ENCODE data around the gene ANKLE2. TPM values are rescaled to one million over a fixed set of nuclear protein-coding genes. Genes with fewer than 3 reads are reported as not detected.
"Not testable (repeated sequence)": the region's sequence is repeated elsewhere in the genome, so short reads cannot be mapped to it uniquely, and the experiment has no call there.

Gene ANKLE2
- total RNA-seq, 1 experiment from 2014 or later = 39.4 TPM

DNA sequence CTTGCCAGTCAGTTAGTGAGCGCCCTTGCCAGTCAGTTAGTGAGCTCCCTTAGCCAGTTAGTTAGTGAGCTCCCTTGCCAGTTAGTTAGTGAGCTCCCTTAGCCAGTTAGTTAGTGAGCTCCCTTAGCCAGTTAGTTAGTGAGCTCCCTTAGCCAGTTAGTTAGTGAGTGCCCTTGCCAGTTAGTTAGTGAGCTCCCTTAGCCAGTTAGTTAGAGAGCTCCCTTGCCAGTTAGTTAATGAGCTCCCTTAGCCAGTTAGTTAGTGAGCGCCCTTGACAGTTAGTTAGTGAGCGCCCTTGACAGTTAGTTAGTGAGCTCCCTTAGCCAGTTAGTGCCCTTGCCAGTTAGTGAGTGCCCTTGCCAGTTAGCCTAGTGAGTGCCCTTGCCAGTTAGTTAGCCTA, 66.7 kb downstream of the ANKLE2 start:
- not testable (repeated sequence) for DNase-seq (ENCODE audit: extremely low read depth, low read depth)

DNA sequence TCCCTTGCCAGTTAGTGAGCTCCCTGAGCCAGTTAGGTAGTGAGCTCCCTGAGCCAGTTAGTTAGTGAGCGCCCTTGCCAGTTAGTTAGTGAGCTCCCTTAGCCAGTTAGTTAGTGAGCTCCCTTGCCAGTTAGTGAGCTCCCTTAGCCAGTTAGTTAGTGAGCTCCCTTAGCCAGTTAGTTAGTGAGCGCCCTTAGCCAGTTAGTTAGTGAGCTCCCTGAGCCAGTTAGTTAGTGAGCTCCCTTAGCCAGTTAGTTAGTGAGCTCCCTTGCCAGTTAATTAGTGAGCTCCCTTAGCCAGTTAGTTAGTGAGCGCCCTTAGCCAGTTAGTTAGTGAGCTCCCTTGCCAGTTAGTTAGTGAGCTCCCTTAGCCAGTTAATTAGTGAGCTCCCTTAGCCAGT, 69.6 kb downstream of the ANKLE2 start:
- not testable (repeated sequence) for DNase-seq (ENCODE audit: extremely low read depth, low read depth)

DNA sequence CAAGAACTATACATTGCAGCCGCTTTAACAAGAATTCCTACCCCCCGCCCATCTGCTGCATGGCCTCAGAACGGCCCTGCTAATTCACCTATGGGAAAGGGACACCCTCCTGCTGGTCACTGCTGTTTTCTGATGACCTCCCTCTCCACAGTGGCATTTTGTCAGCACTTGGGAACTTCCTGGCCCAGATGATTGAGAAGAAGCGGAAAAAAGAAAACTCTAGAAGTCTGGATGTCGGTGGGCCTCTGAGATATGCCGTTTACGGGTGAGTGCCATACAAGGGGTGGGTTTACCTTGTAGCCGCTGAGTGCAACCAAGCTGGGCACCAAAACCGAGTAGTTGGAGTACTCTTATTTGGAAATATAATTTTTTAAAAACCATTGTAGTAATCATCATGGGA, 71.5 kb downstream of the ANKLE2 start:
- DNase-seq (ENCODE audit: extremely low read depth, low read depth) = no peak

DNA sequence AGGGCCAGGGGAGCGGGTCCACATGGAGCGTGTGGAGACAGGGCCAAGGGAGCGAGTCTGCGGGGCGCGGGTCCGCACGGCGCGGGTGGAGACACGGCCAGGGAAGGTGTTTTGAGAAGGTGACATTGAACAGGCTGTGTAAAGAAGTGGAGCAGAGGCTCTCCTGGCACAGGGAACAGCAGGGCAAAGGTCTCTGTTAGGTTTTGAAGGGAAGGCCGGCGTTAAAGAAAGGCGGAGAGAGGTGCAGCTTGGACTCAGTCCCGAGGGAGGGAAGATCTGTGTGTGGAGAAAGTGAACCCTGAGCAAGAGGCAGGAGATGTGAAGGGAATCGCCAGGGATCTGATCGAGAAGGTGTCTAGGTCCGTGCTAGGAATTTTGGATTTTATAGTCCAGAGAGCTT, 72.4 kb downstream of the ANKLE2 start:
- no peak for DNase-seq (ENCODE audit: extremely low read depth, low read depth)

DNA sequence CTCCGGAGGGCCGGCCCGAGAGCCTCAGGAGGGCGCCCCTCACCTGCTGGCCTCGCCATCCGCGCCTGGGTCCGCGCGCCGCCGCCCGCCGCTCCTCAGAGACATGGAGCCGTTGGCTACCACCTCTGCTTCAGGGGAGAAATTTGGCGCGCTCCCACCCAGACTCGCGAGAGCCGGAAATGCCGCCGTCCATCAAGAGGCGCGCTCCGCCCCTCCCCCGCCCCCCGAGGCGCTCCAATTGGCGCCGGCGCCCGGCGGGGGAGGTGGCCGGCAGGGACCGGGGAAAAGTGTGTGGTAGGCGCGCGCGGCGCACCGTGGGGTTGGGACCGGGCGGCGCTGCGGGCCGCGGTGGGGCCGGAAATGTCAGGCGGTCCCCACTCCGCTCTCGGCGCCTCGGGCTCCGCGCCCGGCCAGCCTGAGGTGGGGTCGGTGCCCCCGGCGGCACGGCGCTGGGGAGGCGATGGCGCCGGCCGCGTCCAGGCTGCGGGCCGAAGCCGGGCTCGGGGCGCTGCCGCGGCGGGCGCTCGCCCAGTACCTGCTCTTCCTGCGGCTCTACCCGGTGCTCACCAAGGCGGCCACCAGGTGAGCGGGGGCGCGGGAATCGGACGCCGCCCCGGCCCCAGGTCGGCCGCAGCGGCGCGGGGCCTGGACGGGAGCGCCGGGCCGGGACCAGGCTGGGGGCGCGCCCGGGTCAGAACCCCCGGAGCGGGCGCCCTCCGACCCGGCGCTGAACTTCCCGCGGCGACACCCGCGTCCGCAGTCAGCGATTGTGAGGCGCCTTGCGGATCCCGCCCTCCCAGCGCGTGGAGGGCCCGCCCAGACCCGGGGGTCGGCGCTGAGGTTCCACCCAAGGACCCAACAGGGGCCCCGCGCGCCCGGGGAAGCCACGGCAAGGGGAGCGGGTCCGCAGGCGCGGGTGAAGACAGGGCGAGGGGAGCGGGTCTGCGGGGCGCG, 74.1 kb downstream of the ANKLE2 start, which contains the start of the genes POLE and PXMP2:
Gene POLE, minus strand, starts transcription at position 132 of the 954 bp plus-strand sequence. Its CDS starts 27 bp downstream, at position 105.
Gene PXMP2, plus strand, starts transcription at position 377 of the 954 bp plus-strand sequence. Its CDS starts 84 bp downstream, at position 461.
- peak; percentile 94 for DNase-seq (ENCODE audit: extremely low read depth, low read depth)

DNA sequence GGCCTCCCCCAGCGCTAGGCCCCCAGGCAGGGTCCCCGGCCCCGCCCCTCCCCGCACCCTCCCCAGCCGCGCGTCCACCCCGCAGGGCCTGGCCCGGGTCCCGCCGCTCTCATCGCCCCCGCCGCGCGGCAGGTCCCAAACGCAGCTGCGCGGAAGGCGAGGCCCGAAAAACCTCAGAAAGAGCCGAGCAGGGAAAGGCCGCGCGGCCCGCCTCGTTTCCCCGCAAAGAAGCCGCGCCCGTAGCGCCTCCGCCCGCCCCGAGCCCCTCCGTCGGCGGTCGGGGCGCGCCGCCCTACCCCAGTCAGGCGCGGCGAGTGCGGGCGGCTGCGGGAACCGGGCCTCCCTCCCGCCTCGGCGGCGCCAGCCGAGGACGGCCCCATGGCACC, 74.8 kb downstream of the ANKLE2 start:
- no peak for DNase-seq (ENCODE audit: extremely low read depth, low read depth)

DNA sequence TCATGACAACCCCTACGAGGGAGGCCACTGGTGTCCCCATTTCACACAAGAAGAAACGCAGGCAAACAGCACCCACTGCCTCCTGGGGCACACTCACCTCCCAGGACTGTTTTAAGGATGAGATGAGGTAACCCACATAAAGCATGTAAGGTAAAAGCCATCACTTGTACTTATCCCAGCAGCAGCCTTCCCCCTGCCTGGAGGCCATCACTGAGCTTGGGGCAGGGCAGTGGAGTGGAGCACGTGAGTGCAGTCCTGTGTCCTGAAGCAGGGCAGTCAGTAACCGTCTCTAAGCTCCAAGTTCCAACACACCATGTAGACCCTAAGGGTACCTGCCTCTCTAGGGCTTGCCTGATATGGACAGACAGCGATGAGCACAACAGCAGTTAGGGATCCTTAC, 76.2 kb downstream of the ANKLE2 start:
- no peak for DNase-seq (ENCODE audit: extremely low read depth, low read depth)

DNA sequence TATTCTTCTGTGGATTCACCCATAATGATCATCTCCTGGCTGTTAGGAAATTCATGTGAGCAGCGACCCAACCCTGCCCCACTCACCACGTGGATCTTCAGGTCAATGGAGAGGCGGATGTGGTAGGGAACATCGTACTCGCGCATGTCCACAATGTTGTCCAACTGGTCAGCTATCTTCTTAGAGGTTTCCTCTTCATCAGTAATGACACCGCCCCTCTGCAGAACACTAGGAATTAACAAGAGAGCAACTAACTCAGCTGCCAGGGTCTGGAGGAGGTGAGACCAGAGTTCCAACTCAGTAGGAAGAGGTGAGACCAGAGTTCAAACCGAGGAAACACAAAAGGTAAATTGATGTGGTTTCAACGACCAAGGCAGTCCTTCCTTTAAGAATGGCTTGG, 84.1 kb downstream of the ANKLE2 start:
- DNase-seq (ENCODE audit: extremely low read depth, low read depth) = no peak

DNA sequence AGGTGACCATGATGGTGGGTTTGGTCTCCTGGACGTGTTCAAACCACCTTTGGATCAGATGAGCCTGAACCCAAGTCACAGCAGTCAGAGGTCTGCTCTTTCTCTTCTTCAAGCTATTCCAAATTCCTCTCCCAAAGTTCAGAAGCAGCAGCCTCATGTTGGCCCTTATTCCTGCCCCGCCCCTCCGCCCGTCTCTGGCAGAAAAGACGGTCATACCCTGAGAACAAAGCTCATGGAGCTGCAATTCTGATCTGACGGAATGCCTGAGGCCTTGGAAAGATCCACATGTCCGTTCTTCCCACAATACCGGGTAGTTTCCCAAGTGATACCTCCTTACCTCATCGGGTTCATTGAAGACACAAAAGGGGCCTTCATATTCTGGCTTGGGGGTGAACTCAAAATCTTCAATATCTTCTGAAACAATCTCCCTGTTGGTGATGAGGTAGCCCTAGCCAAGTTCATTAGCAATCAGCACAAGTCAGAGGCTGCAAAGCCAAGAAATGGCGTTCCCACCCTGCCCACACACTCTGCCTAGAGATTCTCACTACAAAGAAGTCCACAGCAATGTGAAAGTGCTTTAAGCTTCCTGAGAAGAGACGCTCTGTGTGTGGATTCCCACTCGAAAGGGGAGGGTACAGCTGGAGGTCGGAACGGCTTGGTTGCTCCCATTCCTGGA, 85.7 kb downstream of the ANKLE2 start:
- no peak for DNase-seq (ENCODE audit: extremely low read depth, low read depth)

Small RNAs within 50 kb of the gene (small RNA-seq; reads per million reads assigned to genes)
- gene RNA5SP379 = 0.02 to 0.06 reads per million in 2 experiments

Other genes starting within 250 kb of the ANKLE2 start
- gene LRCOL1, start 151.2 kb downstream of the ANKLE2 start, total RNA-seq (2014; rRNA removed; shearing (Covaris generic)) = not detected in 2 replicates
- not detected in 2 replicates for gene P2RX2, start 143.1 kb downstream of the ANKLE2 start, total RNA-seq (2014; rRNA removed; shearing (Covaris generic))
- gene POLE, start 74.5 kb downstream of the ANKLE2 start, total RNA-seq (2014; rRNA removed; shearing (Covaris generic)) = 23.6 and 25.6 TPM in 2 replicates
- gene PXMP2, start 74.2 kb downstream of the ANKLE2 start, total RNA-seq (2014; rRNA removed; shearing (Covaris generic)) = 22.5 and 27.3 TPM in 2 replicates
- 72.9 and 91.2 TPM in 2 replicates for gene PGAM5, start 51.0 kb downstream of the ANKLE2 start, total RNA-seq (2014; rRNA removed; shearing (Covaris generic))
- gene GOLGA3, start 67.0 kb upstream of the ANKLE2 start, total RNA-seq (2014; rRNA removed; shearing (Covaris generic)) = 45.3 and 47.5 TPM in 2 replicates
- 17.3 and 20.7 TPM in 2 replicates for gene CHFR, start 125.8 kb upstream of the ANKLE2 start, total RNA-seq (2014; rRNA removed; shearing (Covaris generic))
- 12.6 and 17.3 TPM in 2 replicates for gene ZNF605, start 194.5 kb upstream of the ANKLE2 start, total RNA-seq (2014; rRNA removed; shearing (Covaris generic))
- 11.5 and 14.4 TPM in 2 replicates for gene ZNF26, start 224.5 kb upstream of the ANKLE2 start, total RNA-seq (2014; rRNA removed; shearing (Covaris generic))